B cell (primary cell): ENCODE results near the gene SMURF2. TPM values are rescaled to one million over a fixed set of nuclear protein-coding genes. Genes with fewer than 3 reads are reported as not detected.

Source experiments
- ATAC-seq: fragments of 200-7000 bp; cut with Tn5 transposase; one replicate; pipeline ENCODE4 v1.10.0; 2021; ENCODE audit warnings: low read depth, mild to moderate bottlenecking, moderate number of reproducible peaks, moderate library complexity
- CTCF ChIA-PET: fragments of 350-600 bp; sonication (Branson Sonifier 250); formaldehyde crosslinking; loops from one replicate; lab custom pipeline; 2021; ENCODE audit warnings: antibody characterized with exemption, inconsistent platforms; lab: Charles Lee
- POLR2A ChIA-PET: fragments of 350-600 bp; sonication (Branson Sonifier 250); formaldehyde crosslinking; loops from one replicate; lab custom pipeline; 2021; ENCODE audit warnings: antibody characterized with exemption; lab: Charles Lee
- DNase-seq: peaks from one replicate; pipeline ENCODE4 v3.0.0; 2013
- H2AFZ ChIP-seq: 2 replicates; pipeline ENCODE4 v1.6.1; 2012; ENCODE audit warnings: mild to moderate bottlenecking, low read depth, low read length; ENCODE audit not compliant: insufficient read depth, poor library complexity, severe bottlenecking
- H3K27ac ChIP-seq, 2 donors: 1 replicate in 1 of 2; 2 replicates in 1 of 2; pipeline ENCODE4 v1.5.1; 2012 to 2013; ENCODE audit warnings: low read length in 2 of 2, mild to moderate bottlenecking in 2 of 2, moderate library complexity in 1 of 2
- H3K27me3 ChIP-seq, 4 experiments: fragments of 200-600 bp in 1 of 4; sonication (generic) in 1 of 4; replicated peaks in 1 of 4; 1 replicate in 2 of 4; 2 replicates in 2 of 4; pipeline versions ENCODE4 v1.6.1 to v1.7.0; 2013 to 2016; ENCODE audit warnings: low read length in 3 of 4, mild to moderate bottlenecking in 2 of 4, mixed read lengths in 1 of 4, moderate library complexity in 1 of 4; ENCODE audit not compliant: insufficient read depth in 4 of 4, control insufficient read depth in 3 of 4; ENCODE audit errors: control extremely low read depth in 1 of 4
- H3K36me3 ChIP-seq, 2 experiments: replicated peaks in 1 of 2; 1 replicate in 1 of 2; 2 replicates in 1 of 2; pipeline versions ENCODE4 v1.6.1 to v1.7.1; 2013; ENCODE audit warnings: low read length in 1 of 2; ENCODE audit not compliant: insufficient read depth in 2 of 2, control insufficient read depth in 1 of 2; ENCODE audit errors: control extremely low read depth in 1 of 2, extremely low read depth in 1 of 2
- H3K4me1 ChIP-seq, 2 donors: fragments of 200-600 bp in 1 of 2; sonication (generic) in 1 of 2; 1 replicate in 1 of 2; 2 replicates in 1 of 2; pipeline versions ENCODE4 v1.5.1 to v1.6.1; 2013 to 2017; ENCODE audit warnings: low read length in 2 of 2; ENCODE audit not compliant: control insufficient read depth in 2 of 2, insufficient read depth in 2 of 2
- H3K4me2 ChIP-seq: replicated peaks from 2 replicates; pipeline ENCODE3; 2012; ENCODE audit warnings: mild to moderate bottlenecking, low read depth, low read length; ENCODE audit not compliant: poor library complexity, severe bottlenecking
- H3K4me3 ChIP-seq, 5 experiments: fragments of 200-600 bp in 1 of 5; sonication (generic) in 1 of 5; 1 replicate in 3 of 5; 2 replicates in 2 of 5; pipeline versions ENCODE4 v1.5.1 to v1.7.0; 2011 to 2016; ENCODE audit warnings: low read length in 4 of 5, mild to moderate bottlenecking in 4 of 5, low read depth in 2 of 5, control low read depth in 1 of 5, moderate library complexity in 1 of 5; ENCODE audit not compliant: insufficient read depth in 1 of 5; ENCODE audit errors: control extremely low read depth in 1 of 5, extremely low read depth in 1 of 5
- H3K79me2 ChIP-seq: fragments of 200-600 bp; sonication (generic); one replicate; pipeline ENCODE4 v1.6.0; 2016; ENCODE audit warnings: low read length; ENCODE audit not compliant: control insufficient read depth, insufficient read depth
- H3K9ac ChIP-seq: fragments of 200-600 bp; sonication (generic); 2 replicates; pipeline ENCODE4 v1.6.1; 2017; ENCODE audit warnings: mild to moderate bottlenecking, low read length, moderate library complexity
- H3K9me3 ChIP-seq, 3 donors: one replicate each; pipeline versions ENCODE4 v1.6.1 to v1.7.1; 2013; ENCODE audit warnings: low read length in 2 of 3; ENCODE audit not compliant: control insufficient read depth in 2 of 3, insufficient read depth in 1 of 3; ENCODE audit errors: control extremely low read depth in 1 of 3
- H4K20me1 ChIP-seq: 2 replicates; pipeline ENCODE4 v1.6.0; 2012; ENCODE audit warnings: mild to moderate bottlenecking, low read length; ENCODE audit not compliant: insufficient read depth, control insufficient read depth, poor library complexity, severe bottlenecking
- H3K27ac Mint-ChIP-seq: one replicate; pipeline ENCODE4 v1.8.0; 2021; ENCODE audit warnings: mixed read lengths
- H3K27me3 Mint-ChIP-seq: one replicate; pipeline ENCODE4 v1.8.0; 2021; ENCODE audit warnings: mixed read lengths
- H3K4me1 Mint-ChIP-seq: one replicate; pipeline ENCODE4 v1.8.0; 2021; ENCODE audit warnings: mixed read lengths
- H3K4me3 Mint-ChIP-seq: one replicate; pipeline ENCODE4 v1.8.0; 2021; ENCODE audit warnings: mixed read lengths
- H3K9me3 Mint-ChIP-seq: one replicate; pipeline ENCODE4 v1.8.0; 2022; ENCODE audit warnings: mixed read lengths; ENCODE audit not compliant: insufficient read depth
- EZH2 ChIP-seq: IDR thresholded peaks from 2 replicates; pipeline ENCODE4 v1.6.1; 2012; ENCODE audit warnings: borderline replicate concordance, low read depth, mild to moderate bottlenecking, moderate library complexity, low read length; ENCODE audit not compliant: insufficient read depth, poor library complexity, severe bottlenecking
- WGBS: methylation state at CpG from one replicate; pipeline ENCODE4 v1.1.5; 2013; ENCODE audit warnings: missing lambda C conversion rate; ENCODE audit not compliant: insufficient coverage; 5-methylcytosine and 5-hydroxymethylcytosine counted together
- intact Hi-C: fragments of 100-400 bp; cut with micrococcal nuclease; formaldehyde crosslinking; loops from one replicate; pipeline ENCODE4 v1.10.0; 2022
- polyA plus RNA-seq: library from polyadenylated mRNA; depleted of rRNA; stranded (reverse); fragments of >200 nt; gene quantifications from 2 replicates; pipeline ENCODE4 v1.2.3, GENCODE V29; 2012
- total RNA-seq, 2 donors: library from RNA; stranded (reverse); fragments of 120-200 nt in 1 of 2; gene quantifications; 1 replicate in 1 of 2; 2 replicates in 1 of 2; pipeline versions ENCODE4 v1.2.3 to v1.2.4, GENCODE V29; 2013 to 2022
- TF ChIP-seq, protein P1 (sequence below): fragments of 200-600 bp; IDR thresholded peaks from one replicate; pipeline ENCODE4 v1.8.0; 2022; ENCODE audit warnings: antibody characterized with exemption, mild to moderate bottlenecking

SMURF2 gene
- total and polyA plus RNA-seq, 2 donors (not counting 1 experiment from before 2014, with no cell fraction given) = 9.2 to 32.8 TPM

DNA sequence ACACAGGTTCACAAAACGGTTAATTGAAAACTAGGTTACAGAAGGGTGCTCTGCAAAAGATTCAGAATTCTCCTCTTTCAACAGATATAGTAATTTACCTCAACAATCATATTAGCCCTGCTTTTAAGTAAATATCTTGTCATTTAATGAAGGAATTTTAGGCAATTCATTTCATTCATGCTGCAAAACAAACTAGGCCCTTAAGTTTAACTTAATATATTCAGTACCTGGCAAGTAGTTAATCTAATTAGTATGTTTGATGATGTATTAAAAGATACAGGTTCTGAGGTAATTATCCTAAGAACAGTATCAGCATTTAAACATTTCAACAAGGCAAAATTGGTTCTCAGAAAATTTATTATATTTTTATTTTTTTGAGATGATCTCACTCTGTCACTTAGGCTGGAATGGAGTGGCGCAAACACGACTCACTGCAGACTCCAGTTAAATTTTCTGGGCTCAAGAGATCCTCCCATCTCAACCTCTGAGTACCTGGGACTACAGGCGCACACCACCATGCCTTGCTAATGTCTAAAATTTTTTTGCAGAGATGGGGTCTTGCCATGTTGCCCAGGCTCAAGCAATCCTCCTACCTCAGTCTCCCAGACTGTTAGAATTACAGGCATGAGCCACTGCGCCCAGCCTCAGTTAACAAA is 44.9 kb downstream of the SMURF2 start:
- ATAC-seq (no peak), DNase-seq (no peak)
- Histone ChIP-seq H3K4me2 (no peak overlapping the region), H3K79me2 (peaks cover 72% of the 10 kb centered on the region), H4K20me1 (peaks cover 19% of the 10 kb centered on the region), H3K36me3 (no peaks in the 10 kb centered on the region), H3K4me1 (peaks cover 19 to 23% of the 10 kb centered on the region in 2 donors), H3K9ac (no peak overlapping the region), H3K27me3 (no peaks in the 10 kb centered on the region), H3K9me3 (no peaks in the 10 kb centered on the region), H3K27ac (no peak overlapping the region), H2AFZ (no peak overlapping the region), H3K4me3 (no peak overlapping the region)
- Mint-ChIP-seq H3K27me3 (no peaks in the 10 kb centered on the region), H3K4me3 (no peak overlapping the region), H3K4me1 (peaks cover 40% of the 10 kb centered on the region), H3K27ac (no peak overlapping the region), H3K9me3 (no peaks in the 10 kb centered on the region)
- intact Hi-C loops = no loop called here
- TF ChIP-seq EZH2 = no peak
- TF ChIP-seq, protein P1, sequence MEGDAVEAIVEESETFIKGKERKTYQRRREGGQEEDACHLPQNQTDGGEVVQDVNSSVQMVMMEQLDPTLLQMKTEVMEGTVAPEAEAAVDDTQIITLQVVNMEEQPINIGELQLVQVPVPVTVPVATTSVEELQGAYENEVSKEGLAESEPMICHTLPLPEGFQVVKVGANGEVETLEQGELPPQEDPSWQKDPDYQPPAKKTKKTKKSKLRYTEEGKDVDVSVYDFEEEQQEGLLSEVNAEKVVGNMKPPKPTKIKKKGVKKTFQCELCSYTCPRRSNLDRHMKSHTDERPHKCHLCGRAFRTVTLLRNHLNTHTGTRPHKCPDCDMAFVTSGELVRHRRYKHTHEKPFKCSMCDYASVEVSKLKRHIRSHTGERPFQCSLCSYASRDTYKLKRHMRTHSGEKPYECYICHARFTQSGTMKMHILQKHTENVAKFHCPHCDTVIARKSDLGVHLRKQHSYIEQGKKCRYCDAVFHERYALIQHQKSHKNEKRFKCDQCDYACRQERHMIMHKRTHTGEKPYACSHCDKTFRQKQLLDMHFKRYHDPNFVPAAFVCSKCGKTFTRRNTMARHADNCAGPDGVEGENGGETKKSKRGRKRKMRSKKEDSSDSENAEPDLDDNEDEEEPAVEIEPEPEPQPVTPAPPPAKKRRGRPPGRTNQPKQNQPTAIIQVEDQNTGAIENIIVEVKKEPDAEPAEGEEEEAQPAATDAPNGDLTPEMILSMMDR = no peak
- ChIA-PET CTCF (interaction anchor here (1.8 kb wide), 1 partner anchor 32 kb away, joined by 4 read pairs; no protein-coding TSS in a partner anchor), POLR2A (no interaction called here)
- WGBS = 100% methylated on average over 3 of the region's 5 CpGs

DNA sequence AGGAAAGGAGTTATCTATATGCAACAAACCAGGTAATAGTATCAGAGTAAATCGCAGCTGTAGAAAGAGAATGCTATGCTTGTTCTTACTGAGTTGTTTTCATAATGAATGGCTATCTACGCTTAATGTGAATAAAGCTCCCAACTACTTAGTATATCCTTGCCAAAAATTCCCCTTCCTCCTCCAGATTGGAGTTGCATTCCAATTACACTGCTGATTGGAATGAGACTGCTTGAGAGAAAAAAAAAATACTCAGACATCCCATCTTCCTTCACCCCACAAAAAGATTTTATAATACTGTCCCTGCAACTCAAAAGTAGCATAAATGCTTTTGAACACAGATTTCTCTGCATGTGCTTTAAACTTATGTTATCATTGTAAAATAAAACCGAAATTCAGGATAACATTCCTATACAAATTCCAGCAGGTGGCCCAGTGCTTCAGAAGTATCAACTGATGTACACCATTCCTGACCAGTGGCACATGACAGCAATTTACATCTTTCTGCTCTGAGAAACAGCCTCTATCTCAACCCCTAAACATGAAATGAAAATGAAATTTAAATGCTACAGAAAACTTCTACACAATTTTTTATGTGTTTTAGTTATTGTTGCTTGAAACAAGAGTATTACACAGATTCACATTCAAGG is 47.0 kb downstream of the SMURF2 start:
- Histone ChIP-seq H3K36me3 (no peaks in the 10 kb centered on the region), H3K4me3 (no peak overlapping the region), H4K20me1 (peaks cover 33% of the 10 kb centered on the region), H3K4me2 (no peak overlapping the region), H3K27ac (no peak overlapping the region), H3K9ac (no peak overlapping the region), H3K79me2 (peaks cover 76% of the 10 kb centered on the region), H3K4me1 (peaks cover 19 to 23% of the 10 kb centered on the region in 2 donors), H2AFZ (no peak overlapping the region), H3K27me3 (no peaks in the 10 kb centered on the region), H3K9me3 (no peaks in the 10 kb centered on the region)
- DNase-seq (no peak), ATAC-seq (no peak)
- CTCF ChIA-PET = no interaction called here
- no peaks in the 10 kb centered on the region for H3K27me3 Mint-ChIP-seq
- no peak overlapping the region for H3K27ac Mint-ChIP-seq
- no CpG with 5 or more reads among the region's 3 CpGs for WGBS
- H3K4me3 Mint-ChIP-seq = no peak overlapping the region
- TF ChIP-seq, protein P1 = no peak
- no peak for TF ChIP-seq EZH2
- POLR2A ChIA-PET = no interaction called here
- intact Hi-C loops = no loop called here
- H3K4me1 Mint-ChIP-seq = peaks cover 40% of the 10 kb centered on the region
- no peaks in the 10 kb centered on the region for H3K9me3 Mint-ChIP-seq
